22Rv1 (cell line): ENCODE measurements around the gene TGFB2.

ENCODE experiments used
- CTCF ChIP-seq: fragments of 450-650 bp; IDR thresholded peaks from 2 replicates; pipeline ENCODE4 v1.5.1; 2017; ENCODE audit warnings: mild to moderate bottlenecking
- ZFX ChIP-seq: fragments of 450-650 bp; IDR thresholded peaks from 2 replicates; pipeline ENCODE4 v1.6.1; 2017; ENCODE audit warnings: antibody characterized with exemption, borderline replicate concordance

- TF ChIP-seq CTCF: no peak
- no peak for TF ChIP-seq ZFX
Observed at GRCh38 chr1:218351391-218352074, 6.4 kb downstream of the TGFB2 start.
